ENCODE measurements around the gene SCPEP1. TPM values are rescaled to one million over a fixed set of nuclear protein-coding genes. Genes with fewer than 3 reads are reported as not detected.

The SCPEP1 gene
- polyA plus RNA-seq, 1 donor from 2014 or later = 2.6 TPM

Other genes with a start within 250 kb of the SCPEP1 start
- 0.15 and 1.5 TPM in 2 replicates for gene C17orf67, start 144.2 kb upstream of the SCPEP1 start, polyA plus RNA-seq
- 13.0 and 16.6 TPM in 2 replicates for gene DGKE, start 144.0 kb upstream of the SCPEP1 start, polyA plus RNA-seq
- gene TRIM25, start 64.1 kb upstream of the SCPEP1 start, polyA plus RNA-seq = 1.2 and 1.7 TPM in 2 replicates
- gene COIL, start 17.1 kb upstream of the SCPEP1 start, polyA plus RNA-seq = 39.1 and 41.1 TPM in 2 replicates
- gene AKAP1, start 107.1 kb downstream of the SCPEP1 start, polyA plus RNA-seq = 26.8 and 38.7 TPM in 2 replicates